GM18858 (cell line): ENCODE data around the gene UGT2A1.

Experiments used
- ATAC-seq: cut with Tn5 transposase; IDR thresholded peaks from one replicate; pipeline ENCODE4 v1.9.1; 2021; ENCODE audit not compliant: unreplicated experiment

The UGT2A1 gene

GRCh38 chr4:69591364-69591763 is 61.7 kb downstream of the UGT2A1 start:
- no peak for ATAC-seq

- ATAC-seq: no peak
These were observed 63.2 kb downstream of the UGT2A1 start for GRCh38 chr4:69589884-69590283.

GRCh38 chr4:69584135-69584534 is 68.9 kb downstream of the UGT2A1 start:
- no peak for ATAC-seq

- ATAC-seq: no peak
These were observed 69.5 kb downstream of the UGT2A1 start for GRCh38 chr4:69583543-69583942.

GRCh38 chr4:69577245-69577644 is 75.8 kb downstream of the UGT2A1 start:
- ATAC-seq: no peak

GRCh38 chr4:69576251-69576877 is 76.7 kb downstream of the UGT2A1 start:
- ATAC-seq: no peak

GRCh38 chr4:69568787-69569186 is 84.3 kb downstream of the UGT2A1 start:
- no peak for ATAC-seq

GRCh38 chr4:69563424-69563823 is 89.6 kb downstream of the UGT2A1 start:
- no peak for ATAC-seq

- ATAC-seq: no peak
These were observed 103.4 kb downstream of the UGT2A1 start for GRCh38 chr4:69549651-69550050.

- no peak for ATAC-seq
These were observed 106.8 kb downstream of the UGT2A1 start for GRCh38 chr4:69546134-69546765.
